Aorta (tissue), 5 donors: ENCODE data around the gene CAPS. TPM values are rescaled to one million over a fixed set of nuclear protein-coding genes. Genes with fewer than 3 reads are reported as not detected.

ENCODE experiments used
- ATAC-seq: fragments of 200-7000 bp; cut with Tn5 transposase; one replicate; pipeline ENCODE4 v1.9.1; 2022; ENCODE audit warnings: moderate library complexity; ENCODE audit not compliant: low FRiP score
- DNase-seq, 2 donors: peaks; one replicate each; pipeline ENCODE4 v3.0.0-alpha.2; 2020
- H3K27ac ChIP-seq, 2 donors: one replicate each; pipeline ENCODE4 v1.5.1; 2013; ENCODE audit warnings: low read length in 2 of 2, mild to moderate bottlenecking in 2 of 2, moderate library complexity in 2 of 2, control low read depth in 1 of 2, inconsistent platforms in 1 of 2, low read depth in 1 of 2
- H3K27me3 ChIP-seq, 2 donors: one replicate each; pipeline ENCODE4 v1.6.1; 2013; ENCODE audit warnings: control low read depth in 1 of 2, low read length in 1 of 2, mild to moderate bottlenecking in 1 of 2, moderate library complexity in 1 of 2; ENCODE audit not compliant: insufficient read depth in 2 of 2, control insufficient read depth in 1 of 2
- H3K36me3 ChIP-seq, 2 donors: one replicate each; pipeline ENCODE4 v1.6.1; 2013; ENCODE audit warnings: control low read depth in 1 of 2, low read length in 1 of 2, mild to moderate bottlenecking in 1 of 2; ENCODE audit not compliant: insufficient read depth in 2 of 2, control insufficient read depth in 1 of 2
- H3K4me1 ChIP-seq, 2 donors: one replicate each; pipeline ENCODE4 v1.6.1; 2013; ENCODE audit warnings: low read length in 2 of 2, control low read depth in 1 of 2, mild to moderate bottlenecking in 1 of 2, moderate library complexity in 1 of 2; ENCODE audit not compliant: insufficient read depth in 2 of 2, control insufficient read depth in 1 of 2
- H3K4me3 ChIP-seq, 2 donors: one replicate each; pipeline ENCODE4 v1.5.1; 2013; ENCODE audit warnings: low read length in 2 of 2, control low read depth in 1 of 2, mild to moderate bottlenecking in 1 of 2
- H3K9me3 ChIP-seq: one replicate; pipeline ENCODE4 v1.6.1; 2013; ENCODE audit warnings: mild to moderate bottlenecking, low read length; ENCODE audit not compliant: control insufficient read depth
- WGBS, 2 donors: extraction: QIAGEN DNeasy Blood & Tissue Kit; methylation state at CpG; one replicate each; pipeline ENCODE4 v1.1.7; 2013; 5-methylcytosine and 5-hydroxymethylcytosine counted together
- intact Hi-C, 2 donors: fragments of 100-400 bp; cut with DNase I; formaldehyde crosslinking; loops; one replicate each; pipeline versions ENCODE4 v1.14.2 to v1.15.0; 2022
- polyA plus RNA-seq, 2 donors: library from polyadenylated mRNA; stranded (reverse); fragments of 200-250 nt; gene quantifications; one replicate each; pipeline ENCODE4 v1.2.3, GENCODE V29; 2013
- total RNA-seq, 2 donors: library from RNA; stranded (reverse); fragmentation: NEBNext Ultra II Directional; extraction: Animal tissue kit (Norgen Biotek cat#: 25700); gene quantifications; one replicate each; pipeline ENCODE4 v1.2.1, GENCODE V29; 2021
- donor health status: healthy with polysubstance abuse.
- donor health status: Bipolar disorder and iron deficiency.
- donor health status: DM: no; HTN: no; CAD: no.
- donor health status: DM: no; HTN: no; CAD: no.
- donor health status: DM: yes; HTN: yes; CAD: no.

The CAPS gene
- total and polyA plus RNA-seq, 4 donors: 9.3 to 70.9 (median 11.7) TPM

DNA sequence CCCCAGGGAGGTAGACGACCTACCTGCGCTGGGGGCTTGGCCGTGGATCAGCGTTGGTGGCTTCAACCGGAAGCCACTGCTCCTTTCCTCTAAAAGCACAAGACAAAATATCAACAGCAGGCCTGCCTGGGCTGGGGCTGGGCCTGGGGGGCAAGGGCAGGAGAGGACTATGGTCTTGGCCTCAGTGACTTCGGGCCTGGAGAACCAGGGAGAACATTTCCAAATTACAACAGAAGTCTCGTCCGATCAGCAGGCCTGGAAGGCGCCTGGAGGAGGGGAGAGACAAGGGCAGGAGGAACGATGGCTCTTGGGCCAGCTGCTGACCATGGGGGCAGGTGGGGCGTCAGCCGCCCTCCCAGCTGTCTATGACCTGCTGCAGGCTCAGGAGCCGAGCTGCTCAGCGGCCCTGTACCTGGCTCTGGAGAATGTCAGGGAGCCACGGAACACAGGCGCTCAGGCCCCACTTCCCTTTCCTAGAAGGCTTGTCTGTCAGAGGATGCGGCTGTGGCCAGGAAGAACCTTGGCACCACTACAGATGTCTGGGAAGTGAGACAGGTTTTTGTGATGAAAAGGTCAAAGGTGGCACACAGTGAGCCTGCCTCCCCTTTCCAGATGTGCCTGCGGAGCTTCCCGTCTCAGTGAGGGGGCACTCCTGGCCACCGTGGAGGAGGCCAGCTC, 19.5 kb downstream of the CAPS start:
- ATAC-seq (no peak), DNase-seq (no peak)
- Histone ChIP-seq H3K4me3 (no peak overlapping the region), H3K9me3 (no peaks in the 10 kb centered on the region), H3K4me1 (no peaks in the 10 kb centered on the region), H3K27ac (no peak overlapping the region), H3K36me3 (peaks cover 0 to 7% of the 10 kb centered on the region in 2 donors), H3K27me3 (no peaks in the 10 kb centered on the region)
- intact Hi-C loops: no loop called here
- 89 to 90% methylated on average over 20 of the region's 20 CpGs for WGBS, 2 donors

- H3K4me3 ChIP-seq: no peak overlapping the region
- ATAC-seq (no peak), DNase-seq (no peak)
- H3K27ac ChIP-seq: no peak overlapping the region
- no peaks in the 10 kb centered on the region for H3K9me3 ChIP-seq
- H3K27me3 ChIP-seq: no peaks in the 10 kb centered on the region
- WGBS, 2 donors: 87 to 91% methylated on average over 5 of the region's 5 CpGs
- intact Hi-C loops: no loop called here
- peaks cover 0 to 7% of the 10 kb centered on the region in 2 donors for H3K36me3 ChIP-seq
- no peaks in the 10 kb centered on the region for H3K4me1 ChIP-seq
Observed at GRCh38 chr19:5934069-5934401, 20.0 kb downstream of the CAPS start.

DNA sequence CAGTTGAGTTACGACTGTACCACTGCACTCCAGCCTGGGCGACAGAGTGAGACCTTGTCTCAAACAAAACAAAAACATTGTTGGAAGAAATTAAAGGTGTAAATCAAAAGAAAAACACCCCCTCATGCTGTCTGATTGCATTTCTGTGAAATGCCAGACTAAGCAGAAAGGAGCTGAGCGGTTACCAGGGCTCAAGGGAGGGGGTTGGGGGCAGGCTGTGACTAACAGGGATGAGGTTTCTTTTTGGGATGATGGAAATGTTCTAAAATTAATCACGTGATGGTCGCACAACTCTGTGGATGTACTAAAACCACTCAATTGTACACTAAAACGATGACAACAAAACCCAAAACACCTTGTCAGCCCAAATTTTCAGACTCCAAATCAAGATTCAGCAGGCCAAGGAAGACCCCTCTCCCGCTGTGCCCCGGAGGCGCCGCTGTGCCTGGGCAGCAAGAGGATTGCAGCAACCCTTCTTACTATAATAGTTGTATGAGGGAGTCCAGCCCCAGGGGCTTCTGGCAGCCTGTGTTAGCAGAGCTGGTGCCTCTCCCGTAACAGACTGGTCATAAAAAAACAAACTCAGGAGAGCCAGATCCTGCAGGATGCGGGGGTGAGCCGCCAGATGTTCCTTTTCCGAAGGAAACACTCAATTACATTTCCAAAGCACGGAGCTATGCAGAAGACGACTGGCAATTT, 20.9 kb downstream of the CAPS start:
- WGBS, 2 donors: 54 to 57% methylated on average over 16 of the region's 16 CpGs

GRCh38 chr19:5935473-5936291, 21.6 kb downstream of the CAPS start:
- H3K4me3 ChIP-seq: no peak overlapping the region
- intact Hi-C loops: no loop called here
- no peak for DNase-seq
- peaks cover 0 to 4% of the 10 kb centered on the region in 2 donors for H3K36me3 ChIP-seq
- no peaks in the 10 kb centered on the region for H3K4me1 ChIP-seq
- no peaks in the 10 kb centered on the region for H3K27me3 ChIP-seq
- H3K9me3 ChIP-seq: no peaks in the 10 kb centered on the region
- ATAC-seq: peak; percentile 37
- WGBS, 2 donors: 74 to 75% methylated on average over 25 of the region's 25 CpGs
- no peak overlapping the region for H3K27ac ChIP-seq

More for the DNA sequence above, 20.9 kb downstream of the CAPS start:
- H3K9me3 ChIP-seq: no peaks in the 10 kb centered on the region
- ATAC-seq (no peak), DNase-seq (no peak)
- no peaks in the 10 kb centered on the region for H3K27me3 ChIP-seq
- H3K4me3 ChIP-seq: no peak overlapping the region
- H3K36me3 ChIP-seq: peaks cover 0 to 3% of the 10 kb centered on the region in 2 donors
- intact Hi-C loops: no loop called here
- H3K27ac ChIP-seq: no peak overlapping the region
- H3K4me1 ChIP-seq: no peaks in the 10 kb centered on the region

DNA sequence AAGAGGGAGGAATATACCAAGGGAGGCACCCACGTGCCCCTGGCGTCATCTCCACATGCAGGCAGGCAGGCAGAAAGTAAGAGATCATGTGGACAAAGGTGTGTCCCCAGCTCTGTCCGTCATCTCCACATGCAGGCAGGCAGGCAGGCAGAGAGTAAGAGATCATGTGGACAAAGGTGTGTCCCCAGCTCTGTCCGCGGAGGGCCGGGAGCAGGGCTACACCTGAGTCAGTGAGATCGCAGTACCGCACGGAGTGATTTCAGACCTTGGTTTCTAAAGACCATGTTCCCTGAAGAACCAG, 22.2 kb downstream of the CAPS start:
- DNase-seq (no peak), ATAC-seq (no peak)
- Histone ChIP-seq H3K4me3 (no peak overlapping the region), H3K4me1 (no peaks in the 10 kb centered on the region), H3K9me3 (no peaks in the 10 kb centered on the region), H3K27me3 (no peaks in the 10 kb centered on the region), H3K36me3 (peaks cover 0 to 7% of the 10 kb centered on the region in 2 donors), H3K27ac (no peak overlapping the region)
- 93 to 96% methylated on average over 9 of the region's 9 CpGs for WGBS, 2 donors
- intact Hi-C loops: no loop called here

GRCh38 chr19:5937550-5937949, 23.5 kb downstream of the CAPS start:
- H3K4me3 ChIP-seq: no peak overlapping the region
- intact Hi-C loops: no loop called here
- no peaks in the 10 kb centered on the region for H3K27me3 ChIP-seq
- H3K36me3 ChIP-seq: peaks cover 0 to 7% of the 10 kb centered on the region in 2 donors
- ATAC-seq (no peak), DNase-seq (no peak)
- WGBS, 2 donors: 80 to 84% methylated on average over 10 of the region's 10 CpGs
- no peak overlapping the region for H3K27ac ChIP-seq
- no peaks in the 10 kb centered on the region for H3K4me1 ChIP-seq
- no peaks in the 10 kb centered on the region for H3K9me3 ChIP-seq

DNA sequence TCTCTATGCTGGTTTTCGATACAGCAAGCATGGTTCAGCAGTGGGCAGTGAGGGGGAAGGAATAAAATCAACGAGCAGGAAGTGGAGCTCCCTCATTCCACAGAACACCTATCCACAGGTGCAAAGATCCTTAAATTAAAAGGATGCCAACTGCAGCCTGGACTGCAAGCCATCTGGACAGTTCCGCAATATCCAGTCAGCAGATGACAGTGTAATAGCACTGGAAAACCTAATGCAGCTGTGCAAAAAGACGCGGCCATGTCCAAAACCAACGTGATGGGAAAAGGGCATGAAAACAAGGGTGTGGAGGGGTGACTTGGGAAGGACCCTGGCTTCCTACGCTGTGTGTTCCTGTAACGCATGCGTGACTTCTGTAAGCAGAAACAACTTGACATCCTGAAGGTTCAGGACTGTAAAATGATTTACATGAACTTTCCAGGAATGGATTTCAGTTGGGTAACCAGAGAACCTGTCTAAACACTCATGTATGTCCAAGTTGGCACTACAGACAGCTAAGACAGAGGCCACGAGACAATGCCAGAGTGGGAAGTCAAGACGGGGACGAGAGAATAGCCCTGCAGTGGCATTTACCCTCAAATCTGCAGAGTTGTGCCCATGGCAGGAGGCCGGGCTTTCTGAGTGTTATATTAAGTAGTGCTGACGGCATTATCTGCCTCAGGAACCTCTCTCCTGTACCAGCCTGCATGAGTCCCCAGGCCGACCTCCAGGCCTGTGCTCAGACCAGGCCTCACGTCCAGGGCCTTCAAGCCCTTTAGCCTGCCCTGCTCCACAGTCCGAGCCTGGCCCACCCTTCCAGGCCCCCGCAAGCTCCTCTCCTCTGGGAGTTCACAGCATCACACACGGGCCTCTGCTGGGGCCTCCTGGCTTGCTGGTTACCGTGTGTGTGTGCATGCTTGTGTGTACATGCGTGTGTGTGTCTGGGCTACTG, 26.5 kb downstream of the CAPS start:
- Histone ChIP-seq H3K27ac (no peak overlapping the region), H3K36me3 (peaks cover 0 to 4% of the 10 kb centered on the region in 2 donors), H3K27me3 (no peaks in the 10 kb centered on the region), H3K4me3 (no peak overlapping the region), H3K9me3 (no peaks in the 10 kb centered on the region), H3K4me1 (no peaks in the 10 kb centered on the region)
- 85 to 87% methylated on average over 21 of the region's 21 CpGs for WGBS, 2 donors
- no peak for DNase-seq
- no peak for ATAC-seq
- intact Hi-C loops: no loop called here

DNA sequence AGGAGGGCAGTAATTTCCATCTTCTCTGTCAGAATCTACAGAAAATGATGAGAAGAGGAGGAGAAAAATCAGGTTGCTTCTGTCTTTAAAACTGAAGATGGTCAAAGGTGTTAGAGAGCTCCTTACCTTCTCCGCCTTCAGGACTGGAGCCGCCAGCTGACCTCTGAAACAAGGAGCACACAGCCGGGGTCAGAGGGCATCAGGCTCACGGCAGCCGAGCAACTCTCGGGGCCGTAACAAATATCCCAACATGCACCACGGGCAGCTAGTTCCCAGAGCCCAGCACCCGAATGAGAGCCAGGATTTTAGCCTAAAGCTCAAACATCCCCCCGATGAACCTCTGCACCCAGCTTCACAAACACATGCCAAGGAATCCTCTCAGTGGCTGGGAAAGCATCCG, 27.6 kb downstream of the CAPS start:
- 86 to 87% methylated on average over 11 of the region's 11 CpGs for WGBS, 2 donors
- ATAC-seq: no peak
- intact Hi-C loops: no loop called here

More for the DNA sequence above, 27.6 kb downstream of the CAPS start:
- Histone ChIP-seq H3K4me3 (no peak overlapping the region), H3K27ac (no peak overlapping the region), H3K9me3 (no peaks in the 10 kb centered on the region), H3K36me3 (peaks cover 0 to 4% of the 10 kb centered on the region in 2 donors), H3K27me3 (no peaks in the 10 kb centered on the region), H3K4me1 (no peaks in the 10 kb centered on the region)
- DNase-seq: no peak
